BLaER1 (cell line): ENCODE data around the gene KRT86.

Source experiments
- H3K27ac ChIP-seq: shearing (Covaris generic); formaldehyde crosslinking; 2 replicates; pipeline ENCODE4 v1.8.1; 2022
- H3K27me3 ChIP-seq: shearing (Covaris generic); formaldehyde crosslinking; 2 replicates; pipeline ENCODE4 v1.8.1; 2022
- H3K36me3 ChIP-seq: shearing (Covaris generic); formaldehyde crosslinking; 2 replicates; pipeline ENCODE4 v1.8.1; 2022
- H3K4me1 ChIP-seq: shearing (Covaris generic); formaldehyde crosslinking; 2 replicates; pipeline ENCODE4 v1.8.1; 2022
- H3K4me2 ChIP-seq: shearing (Covaris generic); formaldehyde crosslinking; 2 replicates; pipeline ENCODE4 v1.8.1; 2022
- H3K4me3 ChIP-seq: shearing (Covaris generic); formaldehyde crosslinking; 2 replicates; pipeline ENCODE4 v1.8.1; 2022
- H3K9ac ChIP-seq: shearing (Covaris generic); formaldehyde crosslinking; 2 replicates; pipeline ENCODE4 v1.8.1; 2022
- H3K9me3 ChIP-seq: shearing (Covaris generic); formaldehyde crosslinking; 2 replicates; pipeline ENCODE4 v1.8.1; 2022
- H4K20me1 ChIP-seq: shearing (Covaris generic); formaldehyde crosslinking; 2 replicates; pipeline ENCODE4 v1.8.1; 2022
- Cebpa-rat ChIP-seq: shearing (Covaris generic); IDR thresholded peaks from 2 replicates; pipeline ENCODE4 v1.8.1; 2022

The KRT86 gene

GRCh38 chr12:52245259-52245961 is 29.0 kb upstream of the KRT86 start:
- no peaks in the 10 kb centered on the region for H3K9me3 ChIP-seq
- no peaks in the 10 kb centered on the region for H4K20me1 ChIP-seq
- peaks cover 15% of the 10 kb centered on the region for H3K27me3 ChIP-seq
- peak overlapping the region; percentile 26 for H3K4me2 ChIP-seq
- no peak overlapping the region for H3K9ac ChIP-seq
- TF ChIP-seq Cebpa-rat = no peak
- no peaks in the 10 kb centered on the region for H3K36me3 ChIP-seq
- no peak overlapping the region for H3K4me3 ChIP-seq
- peaks cover 37% of the 10 kb centered on the region for H3K4me1 ChIP-seq
- H3K27ac ChIP-seq = no peak overlapping the region

- Histone ChIP-seq H3K36me3 (no peaks in the 10 kb centered on the region), H3K27me3 (peaks cover 20% of the 10 kb centered on the region), H3K4me1 (peaks cover 37% of the 10 kb centered on the region), H3K27ac (no peak overlapping the region), H3K9ac (no peak overlapping the region), H3K4me3 (no peak overlapping the region), H3K9me3 (no peaks in the 10 kb centered on the region), H3K4me2 (peak overlapping the region; percentile 26), H4K20me1 (no peaks in the 10 kb centered on the region)
- TF ChIP-seq Cebpa-rat = no peak
Observed at GRCh38 chr12:52245962-52246569, 28.4 kb upstream of the KRT86 start.

GRCh38 chr12:52246720-52247621 is 27.5 kb upstream of the KRT86 start:
- no peak overlapping the region for H3K9ac ChIP-seq
- no peaks in the 10 kb centered on the region for H3K36me3 ChIP-seq
- H3K4me2 ChIP-seq = no peak overlapping the region; the same call in 1 of the 2 replicates
- no peak for TF ChIP-seq Cebpa-rat
- no peak overlapping the region for H3K27ac ChIP-seq
- peaks cover 37% of the 10 kb centered on the region for H3K4me1 ChIP-seq
- no peaks in the 10 kb centered on the region for H4K20me1 ChIP-seq
- no peak overlapping the region for H3K4me3 ChIP-seq
- H3K9me3 ChIP-seq = no peaks in the 10 kb centered on the region
- peaks cover 20% of the 10 kb centered on the region for H3K27me3 ChIP-seq

- TF ChIP-seq Cebpa-rat = no peak
- Histone ChIP-seq H3K4me3 (no peak overlapping the region), H4K20me1 (no peaks in the 10 kb centered on the region), H3K27me3 (peaks cover 20% of the 10 kb centered on the region), H3K27ac (no peak overlapping the region), H3K9ac (no peak overlapping the region), H3K9me3 (no peaks in the 10 kb centered on the region), H3K4me2 (no peak overlapping the region), H3K4me1 (peaks cover 42% of the 10 kb centered on the region), H3K36me3 (no peaks in the 10 kb centered on the region)
Observed at GRCh38 chr12:52247622-52248540, 26.6 kb upstream of the KRT86 start.

- H3K4me1 ChIP-seq = peaks cover 33% of the 10 kb centered on the region
- H3K4me2 ChIP-seq = no peak overlapping the region
- H3K4me3 ChIP-seq = no peak overlapping the region
- H3K27me3 ChIP-seq = peaks cover 20% of the 10 kb centered on the region
- H3K36me3 ChIP-seq = no peaks in the 10 kb centered on the region
- no peak overlapping the region for H3K9ac ChIP-seq
- H3K9me3 ChIP-seq = no peaks in the 10 kb centered on the region
- H4K20me1 ChIP-seq = no peaks in the 10 kb centered on the region
- H3K27ac ChIP-seq = no peak overlapping the region
- TF ChIP-seq Cebpa-rat = no peak
Observed at GRCh38 chr12:52248541-52249461, 25.6 kb upstream of the KRT86 start.

GRCh38 chr12:52249511-52250047 is 24.9 kb upstream of the KRT86 start:
- H3K9ac ChIP-seq = no peak overlapping the region
- no peak overlapping the region for H3K4me3 ChIP-seq
- H3K27ac ChIP-seq = no peak overlapping the region
- H3K4me1 ChIP-seq = peaks cover 26% of the 10 kb centered on the region
- no peaks in the 10 kb centered on the region for H3K36me3 ChIP-seq
- no peak for TF ChIP-seq Cebpa-rat
- H3K27me3 ChIP-seq = peaks cover 20% of the 10 kb centered on the region
- H4K20me1 ChIP-seq = no peaks in the 10 kb centered on the region
- no peak overlapping the region for H3K4me2 ChIP-seq
- no peaks in the 10 kb centered on the region for H3K9me3 ChIP-seq

GRCh38 chr12:52250048-52250990 is 24.1 kb upstream of the KRT86 start:
- Histone ChIP-seq H3K9ac (no peak overlapping the region), H3K27me3 (peaks cover 20% of the 10 kb centered on the region), H3K36me3 (no peaks in the 10 kb centered on the region), H4K20me1 (no peaks in the 10 kb centered on the region), H3K9me3 (no peaks in the 10 kb centered on the region), H3K27ac (no peak overlapping the region), H3K4me2 (no peak overlapping the region), H3K4me1 (peaks cover 18% of the 10 kb centered on the region), H3K4me3 (no peak overlapping the region)
- no peak for TF ChIP-seq Cebpa-rat
